Panc1 (cell line): ENCODE measurements around the gene LEPROT. TPM values are rescaled to one million over a fixed set of nuclear protein-coding genes. Genes with fewer than 3 reads are reported as not detected.

Experiments
- ATAC-seq: fragments of 200-7000 bp; cut with Tn5 transposase; 2 replicates; pipeline ENCODE4 v1.9.1; 2020; ENCODE audit warnings: mild to moderate bottlenecking, moderate library complexity
- BruUV-seq: library from RNA; stranded (reverse); fragments of 400-500 nt; replicated peaks from 2 replicates; lab custom pipeline; 2021; lab: Mats Ljungman, UMichigan
- CTCF ChIA-PET: fragments of 300-600 bp; sonication (Branson Sonifier 250); formaldehyde crosslinking; loops from one replicate; lab custom pipeline; 2022; ENCODE audit warnings: antibody characterized with exemption; lab: Charles Lee
- POLR2A ChIA-PET: fragments of 300-600 bp; sonication (Branson Sonifier 250); formaldehyde crosslinking; loops from one replicate; lab custom pipeline; 2022; ENCODE audit warnings: antibody characterized with exemption; lab: Charles Lee
- DNase-seq: peaks from one replicate; pipeline ENCODE4 v3.0.0-alpha.2; 2010; ENCODE audit warnings: low read depth, low spot score
- H3K27ac ChIP-seq: 2 replicates; pipeline ENCODE4 v1.5.1; 2011; ENCODE audit warnings: mild to moderate bottlenecking, low read length, inconsistent platforms
- H3K27me3 ChIP-seq: fragments of 200-500 bp; sonication (Bioruptor generic); 2 replicates; pipeline ENCODE4 v1.6.0; 2014; ENCODE audit warnings: low read length, inconsistent platforms; ENCODE audit not compliant: control insufficient read depth, insufficient read depth
- H3K36me3 ChIP-seq: fragments of 200-500 bp; sonication (Bioruptor generic); 2 replicates; pipeline ENCODE4 v1.5.1; 2014; ENCODE audit warnings: inconsistent platforms, mild to moderate bottlenecking, low read length, moderate library complexity; ENCODE audit not compliant: control insufficient read depth, insufficient read depth
- H3K4me1 ChIP-seq: 2 replicates; pipeline ENCODE4 v1.5.1; 2011; ENCODE audit warnings: inconsistent platforms, mild to moderate bottlenecking, low read length, moderate library complexity; ENCODE audit not compliant: control insufficient read depth, insufficient read depth
- H3K4me3 ChIP-seq, 2 experiments: 2 replicates each; pipeline ENCODE4 v1.5.1; 2011 to 2012; ENCODE audit warnings: low read depth in 2 of 2, low read length in 2 of 2, mild to moderate bottlenecking in 2 of 2, inconsistent platforms in 1 of 2, moderate library complexity in 1 of 2
- H3K9me3 ChIP-seq: fragments of 200-500 bp; sonication (Bioruptor generic); 2 replicates; pipeline ENCODE4 v1.5.1; 2014; ENCODE audit warnings: low read depth, mild to moderate bottlenecking, inconsistent platforms, low read length, moderate library complexity; ENCODE audit not compliant: control insufficient read depth, insufficient read depth
- CTCF ChIP-seq: fragments of 450-650 bp; IDR thresholded peaks from 2 replicates; pipeline ENCODE4 v1.5.1; 2017; ENCODE audit warnings: mild to moderate bottlenecking
- POLR2AphosphoS5 ChIP-seq: IDR thresholded peaks from 2 replicates; pipeline ENCODE4 v1.6.1; 2012; ENCODE audit warnings: mild to moderate bottlenecking, low read depth, low read length, moderate library complexity
- REST ChIP-seq, 2 experiments: IDR thresholded peaks; 2 replicates each; pipeline ENCODE4 v1.6.1; 2011 to 2012; ENCODE audit warnings: low read depth in 2 of 2, control low read depth in 1 of 2, low read length in 1 of 2, mild to moderate bottlenecking in 1 of 2, moderate library complexity in 1 of 2; ENCODE audit not compliant: insufficient read depth in 1 of 2
- SIN3A ChIP-seq: IDR thresholded peaks from 2 replicates; pipeline ENCODE4 v1.6.1; 2012; ENCODE audit warnings: low read depth, mild to moderate bottlenecking, low read length, moderate library complexity, borderline replicate concordance; ENCODE audit not compliant: insufficient read depth
- TCF7L2 ChIP-seq: IDR thresholded peaks from 2 replicates; pipeline ENCODE4 v1.6.1; 2011; ENCODE audit warnings: mild to moderate bottlenecking, low read depth, low read length, inconsistent platforms
- in situ Hi-C: cut with HindIII; loops from 2 replicates; pipeline ENCODE4 v1.10.0; 2016; ENCODE audit warnings: low sequenced_read_pairs, low pct_unique_long_range_greater_than_20kb
- intact Hi-C: fragments of 100-400 bp; cut with micrococcal nuclease; formaldehyde crosslinking; loops from one replicate; pipeline ENCODE4 v1.10.0; 2022; ENCODE audit not compliant: unreplicated experiment
- total RNA-seq: library from RNA; stranded (reverse); gene quantifications from one replicate; pipeline ENCODE4 v1.2.1, GENCODE V29; 2021; ENCODE audit not compliant: unreplicated experiment

The LEPROT gene
- total RNA-seq, 1 experiment from 2014 or later: 53.6 TPM

GRCh38 chr1:65471861-65472332 lies 51.4 kb downstream of the LEPROT start:
- no peak overlapping the region for H3K27ac ChIP-seq
- H3K4me3 ChIP-seq: no peak overlapping the region
- no peaks in the 10 kb centered on the region for H3K27me3 ChIP-seq
- no peaks in the 10 kb centered on the region for H3K36me3 ChIP-seq
- H3K4me1 ChIP-seq: no peaks in the 10 kb centered on the region
- in situ Hi-C loops: no loop called here
- ChIA-PET CTCF (no interaction called here), POLR2A (no interaction called here)
- no TSS peak for BruUV-seq
- ATAC-seq: no peak
- no peaks in the 10 kb centered on the region for H3K9me3 ChIP-seq
- intact Hi-C loops: no loop called here
- no peak for TF ChIP-seq POLR2AphosphoS5
- no peak for TF ChIP-seq TCF7L2
- no peak for TF ChIP-seq CTCF
- TF ChIP-seq REST (IDR thresholded peaks at IDR 0.05; ENCODE audit: insufficient read depth in 1 of 2, low read depth in 2 of 2, low read length in 1 of 2): no peak
- no peak for TF ChIP-seq SIN3A
- no peak for DNase-seq

GRCh38 chr1:65476327-65476726 lies 55.9 kb downstream of the LEPROT start:
- Histone ChIP-seq H3K4me3 (no peak overlapping the region), H3K9me3 (no peaks in the 10 kb centered on the region), H3K27me3 (no peaks in the 10 kb centered on the region), H3K36me3 (no peaks in the 10 kb centered on the region), H3K4me1 (no peaks in the 10 kb centered on the region), H3K27ac (no peak overlapping the region)
- ATAC-seq (no peak), DNase-seq (no peak)
- intact Hi-C loops: no loop called here
- no TSS peak for BruUV-seq
- no peak for TF ChIP-seq CTCF
- no peak for TF ChIP-seq TCF7L2
- TF ChIP-seq POLR2AphosphoS5: no peak
- no peak for TF ChIP-seq SIN3A
- TF ChIP-seq REST (IDR thresholded peaks at IDR 0.05; ENCODE audit: insufficient read depth in 1 of 2, low read depth in 2 of 2, low read length in 1 of 2): no peak
- ChIA-PET CTCF (no interaction called here), POLR2A (no interaction called here)
- in situ Hi-C loops: no loop called here
